GM10847 (cell line): Measurements from ENCODE around the gene PSMB3.

ENCODE experiments used
- POLR2A ChIP-seq: IDR thresholded peaks from 2 replicates; pipeline ENCODE4 v1.6.1; 2011; ENCODE audit not compliant: insufficient read length; ENCODE audit errors: extremely low read depth

Gene PSMB3

DNA sequence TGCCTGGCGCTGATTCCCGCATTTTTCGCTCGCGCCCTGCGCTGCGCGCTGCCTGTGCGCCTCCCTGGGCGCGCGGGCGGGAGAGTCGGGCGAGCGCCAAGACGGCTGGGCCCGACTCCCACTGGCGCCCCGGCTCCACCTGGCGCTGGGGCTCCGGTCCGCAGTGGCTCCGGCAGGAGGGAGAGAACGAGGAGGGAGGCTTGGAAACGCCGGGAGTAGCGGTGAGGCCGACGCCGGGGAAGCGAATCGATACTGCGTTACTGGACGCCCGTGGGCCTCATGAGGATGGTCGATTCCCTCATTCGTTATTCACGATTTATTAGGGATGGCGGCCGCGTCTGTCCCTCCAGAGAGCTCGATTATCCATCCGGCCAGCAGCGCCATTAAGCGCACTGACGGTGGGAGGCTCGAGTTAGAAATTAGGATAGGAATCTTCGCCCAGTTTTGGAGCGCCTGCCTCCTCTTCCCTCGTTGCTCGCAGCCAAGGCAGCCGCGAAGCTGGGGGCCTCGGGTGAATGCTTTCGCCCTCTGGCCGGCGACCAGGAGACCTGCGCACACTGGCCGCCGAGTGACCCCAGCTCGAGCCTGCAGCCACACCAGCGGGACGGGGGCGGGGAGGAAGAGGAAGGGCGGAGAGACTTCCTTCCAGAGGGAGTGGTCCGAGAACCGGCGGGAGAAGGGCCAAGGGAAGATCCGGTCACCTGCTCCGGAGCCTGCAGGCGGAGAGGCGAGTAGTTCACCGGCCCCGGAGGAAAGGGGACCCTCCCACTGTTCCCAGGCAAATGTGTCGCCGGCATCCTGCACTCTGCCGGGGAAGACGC, 3.1 kb upstream of the PSMB3 start:
- peak; percentile 45 for TF ChIP-seq POLR2A

DNA sequence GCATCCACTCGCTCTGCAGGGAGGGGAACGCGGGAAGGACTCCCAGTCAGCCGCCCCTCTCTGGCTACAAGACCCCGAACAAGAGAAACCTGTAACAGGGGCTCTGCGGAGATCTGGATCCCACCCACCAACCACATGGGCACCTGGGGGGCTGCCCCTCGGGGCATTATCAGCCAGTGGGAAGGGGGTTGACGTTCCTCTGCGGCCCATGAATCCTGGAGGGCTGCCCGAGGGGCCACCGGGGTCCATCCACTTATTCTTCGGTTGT, 2.6 kb upstream of the PSMB3 start:
- no peak for TF ChIP-seq POLR2A

DNA sequence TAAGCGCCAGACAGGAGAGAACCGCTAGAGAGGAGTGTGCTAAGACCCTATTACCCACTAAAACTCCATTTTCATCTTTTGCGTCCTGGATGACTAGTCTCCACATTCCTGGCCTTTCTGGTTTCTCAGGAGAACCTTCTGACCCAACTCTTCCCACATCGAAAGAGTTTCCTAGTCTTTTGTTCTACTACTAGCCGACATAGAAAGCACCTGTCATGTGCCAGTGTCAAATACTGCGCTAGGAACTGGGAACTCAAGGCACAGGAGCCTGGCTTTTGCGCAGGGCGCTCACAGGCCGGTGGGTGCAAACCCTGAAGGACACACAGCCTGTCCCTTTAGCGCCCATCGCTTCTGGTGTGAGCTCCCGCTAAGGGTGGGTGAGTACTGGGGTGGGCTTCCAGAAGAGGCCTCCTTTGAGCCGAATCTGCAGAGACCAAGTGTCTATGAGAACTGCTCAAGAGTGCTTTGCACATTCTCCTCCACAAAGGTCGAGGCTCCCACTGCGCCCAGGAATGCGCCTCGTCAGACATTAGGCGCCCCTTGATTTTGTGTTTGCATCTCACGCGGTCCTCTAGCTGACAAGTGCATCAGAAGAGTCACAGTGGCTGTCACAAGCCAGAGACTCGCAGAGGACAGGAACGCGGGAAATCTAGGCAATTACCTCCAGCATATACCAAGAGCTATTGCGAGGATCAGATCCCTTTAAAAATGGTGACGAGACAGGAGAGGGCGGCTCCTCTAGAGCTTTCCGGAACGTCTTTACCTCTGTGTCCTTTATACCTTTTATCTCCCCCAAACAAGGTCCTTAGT, 2.0 kb upstream of the PSMB3 start:
- TF ChIP-seq POLR2A: no peak

DNA sequence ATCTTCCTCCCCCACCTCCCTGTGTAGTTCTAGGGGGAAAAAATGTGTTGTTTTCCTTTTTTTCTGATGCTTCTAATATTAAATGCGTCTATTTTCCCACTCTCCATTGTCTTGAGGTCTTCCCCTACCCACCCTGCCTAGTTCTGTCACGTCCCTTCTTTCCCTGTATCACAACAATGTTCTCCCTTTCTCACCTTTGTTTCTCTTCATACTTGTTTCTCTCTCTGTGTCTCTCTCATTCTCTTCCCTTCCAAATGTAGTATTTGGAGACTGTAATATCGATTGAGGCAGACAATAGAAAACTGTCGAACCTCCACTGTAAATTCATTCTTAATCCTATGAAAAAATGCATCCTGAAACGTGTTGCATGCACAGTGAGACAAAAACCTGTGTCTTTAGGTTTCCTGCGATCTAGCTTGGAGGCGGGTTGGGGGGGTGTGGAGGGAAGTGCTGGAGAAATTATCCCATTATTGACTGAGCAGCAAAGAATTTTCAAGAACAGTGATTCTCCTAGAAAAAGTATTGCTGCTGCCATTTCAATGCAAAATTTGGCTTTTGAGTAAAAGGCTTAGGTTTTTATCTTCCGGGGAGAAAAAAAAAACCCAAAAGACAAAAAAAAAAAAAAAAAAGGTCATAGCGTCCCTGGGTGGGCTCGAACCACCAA, 1.3 kb upstream of the PSMB3 start:
- no peak for TF ChIP-seq POLR2A

DNA sequence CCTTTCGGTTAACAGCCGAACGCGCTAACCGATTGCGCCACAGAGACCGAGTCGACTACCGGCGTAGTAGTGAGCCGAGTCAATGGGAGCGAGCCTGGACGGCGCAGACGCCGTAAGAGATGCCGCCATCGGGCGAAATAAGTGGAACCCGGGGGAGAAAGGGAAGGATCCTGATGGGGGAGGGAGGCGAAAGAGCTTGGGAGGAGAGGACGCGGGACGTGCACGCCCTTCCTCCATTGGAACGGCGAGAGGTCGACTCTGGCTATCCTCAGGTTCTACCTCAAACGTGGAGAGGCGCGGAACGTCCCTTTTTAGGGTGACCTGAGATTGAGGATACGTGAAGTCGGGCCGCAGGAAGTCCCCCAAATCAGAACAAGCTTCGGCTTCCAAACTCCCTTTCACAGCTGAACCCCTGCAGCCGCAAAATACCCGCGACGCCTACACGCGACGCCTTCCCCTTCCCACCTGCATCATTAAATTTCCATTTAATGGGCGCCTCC, 683 bp upstream of the PSMB3 start:
- no peak for TF ChIP-seq POLR2A

DNA sequence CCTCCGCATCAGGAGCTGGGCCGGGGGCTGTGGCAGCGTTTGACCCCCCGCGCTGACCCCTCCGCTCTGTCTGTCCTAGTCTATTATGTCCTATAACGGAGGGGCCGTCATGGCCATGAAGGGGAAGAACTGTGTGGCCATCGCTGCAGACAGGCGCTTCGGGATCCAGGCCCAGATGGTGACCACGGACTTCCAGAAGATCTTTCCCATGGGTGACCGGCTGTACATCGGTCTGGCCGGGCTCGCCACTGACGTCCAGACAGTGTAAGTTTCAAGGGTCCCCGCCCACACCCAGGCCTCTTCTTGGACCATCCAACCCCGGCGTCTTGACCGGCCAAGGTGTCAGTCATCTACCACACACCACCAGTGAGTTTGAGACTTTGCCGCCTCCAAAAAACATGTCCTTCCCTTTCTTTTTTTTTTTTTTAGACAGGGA, 548 bp downstream of the PSMB3 start:
- TF ChIP-seq POLR2A: no peak

DNA sequence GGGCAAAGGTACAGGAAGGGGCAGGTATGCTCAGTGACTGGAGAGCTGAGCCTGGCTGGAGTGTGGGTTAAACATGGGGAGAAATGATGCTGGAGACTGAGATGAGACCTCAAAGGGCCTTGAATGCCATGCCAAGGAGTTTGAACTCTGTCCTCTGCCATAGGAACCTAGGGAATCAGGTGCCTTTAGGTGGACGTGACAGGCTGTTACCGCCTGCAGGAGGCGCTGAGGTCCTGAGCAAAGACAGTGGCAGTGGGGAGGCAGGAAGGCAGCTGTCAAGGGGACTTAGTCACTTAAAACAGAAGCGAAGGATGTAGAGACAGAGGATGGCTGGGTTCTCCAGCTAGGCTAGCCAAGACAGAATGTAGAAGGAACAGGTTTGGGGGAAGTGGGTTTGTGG, 9.1 kb downstream of the PSMB3 start:
- no peak for TF ChIP-seq POLR2A

DNA sequence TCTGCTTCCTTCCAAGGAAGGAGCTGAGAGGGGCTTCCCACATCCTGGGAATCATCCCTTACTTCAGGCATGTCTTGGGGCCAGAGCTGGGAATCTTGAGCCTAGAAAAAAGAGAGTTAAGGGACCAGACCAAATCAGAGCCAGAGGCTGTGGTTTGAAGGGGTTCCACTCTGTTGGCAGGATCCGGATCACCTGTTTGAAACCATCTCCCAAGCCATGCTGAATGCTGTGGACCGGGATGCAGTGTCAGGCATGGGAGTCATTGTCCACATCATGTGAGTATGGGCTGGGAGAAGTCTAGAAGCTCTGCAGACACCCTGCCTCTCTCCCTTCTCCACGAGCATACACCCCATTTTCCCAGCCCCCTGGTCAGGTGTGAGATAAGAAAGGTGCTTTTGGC, 9.7 kb downstream of the PSMB3 start:
- no peak for TF ChIP-seq POLR2A

DNA sequence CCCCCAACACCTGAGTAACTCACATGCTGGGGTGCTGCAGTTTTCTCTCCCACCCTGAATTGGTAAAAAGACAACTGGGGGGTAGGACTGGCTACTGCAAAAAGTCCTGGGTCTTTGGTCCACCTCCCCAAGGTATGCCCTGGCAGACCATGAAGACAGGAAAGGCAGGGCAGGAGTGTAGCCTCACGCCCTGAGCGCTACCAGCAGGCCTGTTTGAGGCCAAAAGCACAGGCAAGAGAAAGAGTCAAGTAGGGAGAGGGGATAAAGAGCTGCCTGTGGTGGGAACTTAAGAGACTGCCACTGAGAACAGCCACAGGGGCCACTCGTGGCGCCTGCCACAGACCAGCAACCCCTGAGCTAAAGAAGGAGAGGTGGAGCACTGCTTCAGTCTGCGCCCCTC, 13.8 kb downstream of the PSMB3 start:
- TF ChIP-seq POLR2A: no peak

DNA sequence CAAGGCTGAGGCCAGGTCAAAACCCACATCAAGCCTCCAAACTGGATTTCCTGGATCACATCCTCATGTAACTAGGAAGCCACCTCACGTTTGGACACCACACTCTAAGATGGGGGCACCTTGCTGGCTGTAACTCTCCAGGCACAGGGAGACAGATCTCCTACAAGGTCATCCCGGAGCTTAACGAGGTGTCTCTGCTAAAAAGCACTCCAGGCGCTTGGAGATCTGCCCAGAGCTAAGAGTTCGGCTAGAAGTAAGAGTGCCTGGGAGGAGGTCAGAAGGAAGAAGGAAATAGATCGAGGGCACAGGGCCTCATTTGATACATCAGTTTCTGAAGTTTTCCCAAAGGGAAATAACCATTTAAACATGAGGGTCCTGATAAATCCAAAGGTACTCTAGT, 15.9 kb downstream of the PSMB3 start:
- TF ChIP-seq POLR2A: no peak

DNA sequence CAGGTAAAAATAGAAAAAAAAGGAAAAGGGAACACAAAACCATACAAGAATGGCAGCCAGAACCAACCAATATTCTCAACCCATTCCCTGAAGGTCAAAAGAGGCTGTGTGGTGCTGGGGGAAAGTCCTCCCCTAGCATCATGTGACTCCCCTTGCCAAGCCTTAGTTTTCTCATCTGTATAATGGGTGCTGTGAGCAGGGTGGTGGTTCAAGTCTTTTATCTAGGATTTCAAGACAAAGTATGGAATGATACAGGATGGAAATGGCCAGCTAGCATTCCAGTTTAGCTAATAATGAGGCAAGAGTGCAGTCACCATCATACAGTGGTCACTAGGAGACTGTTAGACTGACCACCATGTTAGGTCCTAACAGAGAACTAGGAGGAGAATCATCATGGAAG, 20.7 kb downstream of the PSMB3 start:
- TF ChIP-seq POLR2A: no peak

DNA sequence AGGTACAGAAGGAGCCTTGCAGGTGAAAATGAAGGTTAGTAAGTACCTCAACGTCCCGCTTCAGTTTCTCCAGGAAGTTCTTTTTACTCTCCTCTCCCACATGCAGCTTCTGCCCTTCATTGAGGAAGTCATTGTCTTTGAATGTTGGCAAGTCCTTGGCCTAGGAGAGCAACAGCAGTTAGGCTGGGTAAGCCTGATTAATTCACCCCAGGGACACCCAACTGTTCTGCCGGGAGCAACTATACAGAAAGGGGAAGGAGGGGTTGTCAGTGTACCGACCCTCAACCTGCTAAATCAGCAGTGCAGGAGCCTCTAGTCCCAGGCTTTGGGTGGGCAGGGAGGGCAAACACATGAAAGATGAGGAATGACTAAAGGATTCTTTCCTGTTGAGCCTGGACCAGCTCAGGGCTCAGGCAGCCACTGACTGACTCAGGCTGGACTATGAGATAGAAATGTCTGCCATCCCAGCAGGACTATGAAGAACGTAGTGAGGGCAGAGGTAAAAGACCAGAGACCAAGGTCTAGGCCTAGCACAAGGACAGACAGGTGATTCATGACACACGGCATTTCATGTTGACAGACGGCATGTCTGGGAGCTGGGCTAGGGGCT, 25.2 kb downstream of the PSMB3 start:
- no peak for TF ChIP-seq POLR2A

DNA sequence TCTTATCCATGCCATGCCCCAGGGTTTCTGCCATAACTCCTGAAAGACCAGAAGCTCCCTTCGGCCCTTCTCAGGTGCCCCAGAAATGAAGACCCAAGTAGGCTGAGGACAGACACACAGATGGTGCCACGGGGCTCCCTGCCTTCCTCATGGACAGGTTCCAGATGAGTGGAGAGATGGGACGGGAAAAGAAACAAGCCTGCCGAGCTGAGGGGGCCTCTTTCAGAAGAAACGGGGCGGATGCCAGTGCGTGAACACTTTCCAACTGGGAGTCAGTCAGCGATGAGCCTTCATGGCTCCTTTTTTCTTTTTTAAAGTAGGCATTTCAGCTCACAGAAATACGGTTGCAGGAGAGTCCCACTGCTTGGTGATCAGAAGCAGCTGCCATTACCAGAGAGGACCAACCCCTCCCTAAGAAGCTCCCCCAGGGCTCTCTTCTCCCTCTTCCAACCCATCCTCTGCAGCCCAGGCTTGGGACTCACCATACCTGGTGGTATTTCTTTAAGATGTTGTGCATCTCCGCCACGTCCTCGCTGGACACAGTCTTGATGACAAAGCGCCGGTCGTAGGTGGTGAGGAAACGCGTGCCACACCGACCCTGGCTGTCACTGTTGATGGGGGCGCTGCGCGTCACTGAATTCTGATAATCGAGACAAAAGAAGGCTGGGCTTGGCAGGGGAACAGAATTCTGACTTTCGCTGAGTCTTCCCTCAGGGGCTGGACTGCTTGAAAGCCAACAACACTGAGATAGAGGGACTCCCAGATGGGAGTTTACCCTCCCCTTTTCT, 27.6 kb downstream of the PSMB3 start:
- TF ChIP-seq POLR2A: no peak

DNA sequence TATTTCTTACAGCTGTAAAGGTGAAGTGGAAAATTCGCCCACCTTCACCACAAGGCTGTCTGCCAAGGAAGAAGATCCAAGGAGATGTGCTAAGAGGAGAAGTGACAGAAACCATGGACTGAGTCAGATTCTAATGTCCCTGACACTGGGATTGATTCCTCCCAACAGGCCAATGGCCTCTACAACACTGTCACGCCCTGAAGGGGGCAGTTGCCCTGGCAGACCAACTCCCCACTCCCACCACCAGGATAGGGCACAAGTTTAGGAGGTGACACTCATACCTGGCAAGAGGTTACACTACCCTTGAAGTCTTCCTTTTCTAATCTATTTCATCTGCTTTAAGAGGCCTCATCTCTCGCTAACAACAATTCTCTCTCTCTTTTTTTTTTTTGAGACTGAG, 30.7 kb downstream of the PSMB3 start:
- no peak for TF ChIP-seq POLR2A

DNA sequence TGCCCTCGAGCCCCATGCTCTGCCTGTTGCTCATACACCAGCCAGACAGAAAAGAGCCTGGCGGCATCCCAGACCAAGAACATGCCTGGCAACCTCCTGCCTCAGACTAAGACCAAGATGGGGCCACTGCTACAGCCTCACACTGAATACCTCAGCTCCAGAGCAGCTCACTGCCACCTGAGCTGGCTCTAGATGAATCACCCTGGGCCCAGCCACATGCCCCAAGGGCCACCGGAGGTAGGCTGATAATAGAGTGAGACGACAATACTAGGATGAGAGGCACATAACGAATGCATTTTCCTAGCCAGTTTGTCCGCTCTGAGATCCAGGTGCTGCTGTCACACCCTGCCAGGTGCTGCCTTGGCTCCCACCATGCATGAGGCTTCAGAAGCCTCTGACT, 33.8 kb downstream of the PSMB3 start:
- no peak for TF ChIP-seq POLR2A
